K562 (cell line): ENCODE results near the gene SRF. TPM values are rescaled to one million over a fixed set of nuclear protein-coding genes. Genes with fewer than 3 reads are reported as not detected.
A peak's percentile ranks its signal among the peaks of the same experiment; 100 is the strongest.

Source experiments
- CEBPG ChIP-seq, 3 experiments: fragments of 200-800 bp in 1 of 3; sonication (Bioruptor generic) in 1 of 3; sonication (generic) in 1 of 3; formaldehyde crosslinking in 1 of 3; IDR thresholded peaks in 2 of 3; conservative IDR thresholded peaks in 1 of 3; 2 replicates each; pipeline versions ENCODE4 v1.6.1 to v1.8.0; 2016 to 2022; ENCODE audit warnings: missing compliant biosample characterization in 2 of 3, missing genetic modification characterization in 2 of 3, mild to moderate bottlenecking in 1 of 3, missing genetic modification reagents in 1 of 3
- KDM4B ChIP-seq, 2 experiments: fragments of 450-650 bp in 1 of 2; sonication (generic) in 1 of 2; IDR thresholded peaks; 2 replicates each; pipeline ENCODE4 v1.6.1; 2016 to 2017; ENCODE audit warnings: borderline replicate concordance in 2 of 2, antibody characterized with exemption in 1 of 2, low read depth in 1 of 2, mild to moderate bottlenecking in 1 of 2
- SAFB2 ChIP-seq: fragments of 200-400 bp; formaldehyde crosslinking; IDR thresholded peaks from 2 replicates; pipeline ENCODE4 v1.6.1; 2018; ENCODE audit warnings: borderline replicate concordance, low read length, low read depth, moderate library complexity; ENCODE audit not compliant: severe bottlenecking
- SMARCA4 ChIP-seq: fragments of 450-650 bp; IDR thresholded peaks from 2 replicates; pipeline ENCODE4 v1.6.1; 2016
- SP1 ChIP-seq: sonication (generic); formaldehyde crosslinking; IDR thresholded peaks from 2 replicates; pipeline ENCODE4 v1.8.1; 2022; ENCODE audit warnings: mild to moderate bottlenecking, missing genetic modification reagents
- TARDBP ChIP-seq: fragments of 450-650 bp; IDR thresholded peaks from 2 replicates; pipeline ENCODE4 v1.6.1; 2016
- ZNF253 ChIP-seq: fragments of 250-450 bp; sonication (Bioruptor Pico); conservative IDR thresholded peaks from 2 replicates; pipeline ENCODE4 v1.6.1; 2021; ENCODE audit warnings: mild to moderate bottlenecking
- ZNF444 ChIP-seq: fragments of 250-450 bp; sonication (Bioruptor Pico); IDR thresholded peaks from 2 replicates; pipeline ENCODE4 v1.4.0; 2020; ENCODE audit warnings: mild to moderate bottlenecking, moderate library complexity
- ZZZ3 ChIP-seq: fragments of 450-650 bp; IDR thresholded peaks from 2 replicates; pipeline ENCODE4 v1.6.1; 2016; ENCODE audit warnings: antibody characterized with exemption, mild to moderate bottlenecking, moderate library complexity
- polyA plus RNA-seq, 8 experiments: library from polyadenylated mRNA; depleted of rRNA in 4 of 8; stranded (reverse) in 5 of 8; unstranded in 3 of 8; fragments of >200 nt; fragmentation: Nextera tagmentation in 2 of 8; fragmentation: Illumina TruSeq in 1 of 8; extraction: Ambion mirVana in 2 of 8; extraction: Trizol in 1 of 8; gene quantifications; 2 replicates each; pipeline versions ENCODE4 v1.2.1 to v1.2.3, GENCODE V29; 2011 to 2014; ENCODE audit warnings: inconsistent platforms in 1 of 8, missing spikeins in 1 of 8
- total RNA-seq, 7 experiments: library from RNA; depleted of rRNA in 6 of 7; stranded (reverse); fragments of >200 nt in 6 of 7; fragmentation: Illumina TruSeq in 2 of 7; extraction: Trizol in 2 of 7; gene quantifications; 2 replicates each; pipeline versions ENCODE4 v1.2.1 to v1.2.3, GENCODE V29; 2011 to 2021; ENCODE audit warnings: low replicate concordance in 1 of 7
- TF ChIP-seq, protein P1 (sequence below): sonication (generic); formaldehyde crosslinking; IDR thresholded peaks from 2 replicates; pipeline ENCODE4 v1.8.1; 2023; ENCODE audit warnings: mild to moderate bottlenecking, missing genetic modification reagents, moderate library complexity
- TF ChIP-seq, protein P2 (sequence below), 3 experiments: IDR thresholded peaks in 2 of 3; conservative IDR thresholded peaks in 1 of 3; 2 replicates each; pipeline ENCODE4 v1.5.1; 2011 to 2012; ENCODE audit warnings: low read length in 3 of 3, mild to moderate bottlenecking in 3 of 3, control low read depth in 2 of 3, improper control_type of control experiment in 1 of 3, inconsistent platforms in 1 of 3, low read depth in 1 of 3, mixed read lengths in 1 of 3, moderate library complexity in 1 of 3; ENCODE audit not compliant: insufficient read depth in 2 of 3
- TF ChIP-seq, protein P3 (sequence below): sonication (generic); formaldehyde crosslinking; IDR thresholded peaks from 2 replicates; pipeline ENCODE4 v1.8.0; 2022; ENCODE audit warnings: mild to moderate bottlenecking, missing genetic modification reagents
- TF ChIP-seq, protein P4 (sequence below): fragments of 250-450 bp; sonication (Bioruptor Pico); IDR thresholded peaks from 2 replicates; pipeline ENCODE4 v1.8.0; 2021; ENCODE audit warnings: moderate library complexity, mild to moderate bottlenecking, inconsistent platforms
- TF ChIP-seq, protein P5 (sequence below): IDR thresholded peaks from 2 replicates; pipeline ENCODE4 v1.6.1; 2012; ENCODE audit warnings: low read depth, low read length, improper control_type of control experiment, borderline replicate concordance

Gene SRF
- total and polyA plus RNA-seq, 9 of the 15 experiments (the other 6 are each of a cell fraction or from before 2014, with no cell fraction given), result 2.5 to 37.0 (median 24.6) TPM

DNA sequence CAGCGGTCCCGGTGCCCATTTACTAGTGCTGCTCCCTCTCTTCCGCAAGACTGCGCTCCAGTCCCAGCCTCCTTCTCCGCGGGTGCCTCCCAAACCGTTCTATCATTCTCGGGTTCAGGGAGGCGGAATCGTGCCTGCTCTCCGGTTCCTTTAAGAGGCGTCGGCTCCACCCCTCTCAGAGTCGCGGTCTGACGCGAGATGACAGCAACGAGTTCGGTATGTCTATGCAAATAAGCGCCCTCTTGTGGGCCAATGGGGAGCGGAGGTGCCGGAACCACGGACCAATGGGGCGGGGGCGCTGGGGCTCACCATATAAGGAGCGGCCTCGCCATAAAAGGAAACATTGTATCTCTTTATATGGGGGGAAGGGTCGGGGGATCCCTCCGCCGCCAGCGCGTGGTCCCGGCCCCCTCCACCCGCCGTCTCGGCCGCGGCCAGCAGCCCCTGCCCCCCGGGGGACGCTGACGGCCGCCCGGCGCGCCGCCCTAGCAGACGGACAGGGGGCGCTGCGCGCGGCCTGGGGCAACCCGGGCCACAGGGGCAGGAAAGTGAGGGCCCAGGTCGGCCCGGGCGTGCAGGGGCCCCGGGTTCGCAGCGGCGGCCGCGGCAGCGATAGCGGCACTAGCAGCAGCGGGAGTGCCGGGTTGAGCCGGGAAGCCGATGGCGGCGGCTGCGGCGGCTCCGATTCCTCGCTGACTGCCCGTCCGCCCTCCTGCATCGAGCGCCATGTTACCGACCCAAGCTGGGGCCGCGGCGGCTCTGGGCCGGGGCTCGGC, at the start of gene SRF (continued):
- TF ChIP-seq, protein P1, sequence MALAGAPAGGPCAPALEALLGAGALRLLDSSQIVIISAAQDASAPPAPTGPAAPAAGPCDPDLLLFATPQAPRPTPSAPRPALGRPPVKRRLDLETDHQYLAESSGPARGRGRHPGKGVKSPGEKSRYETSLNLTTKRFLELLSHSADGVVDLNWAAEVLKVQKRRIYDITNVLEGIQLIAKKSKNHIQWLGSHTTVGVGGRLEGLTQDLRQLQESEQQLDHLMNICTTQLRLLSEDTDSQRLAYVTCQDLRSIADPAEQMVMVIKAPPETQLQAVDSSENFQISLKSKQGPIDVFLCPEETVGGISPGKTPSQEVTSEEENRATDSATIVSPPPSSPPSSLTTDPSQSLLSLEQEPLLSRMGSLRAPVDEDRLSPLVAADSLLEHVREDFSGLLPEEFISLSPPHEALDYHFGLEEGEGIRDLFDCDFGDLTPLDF, result 0 out of 2 replicates have a peak, but pooled peaks have one; percentile 18
- TF ChIP-seq SAFB2 (no peak), CEBPG (CRISPR knock-in tag; IDR thresholded peaks at IDR 0.05) (no peak), CEBPG (tag; conservative IDR thresholded peaks at IDR 0.05 in 1 of 2, IDR thresholded peaks at IDR 0.05 in 1 of 2) (no peak), SMARCA4 (no peak), KDM4B (IDR thresholded peaks at IDR 0.05; ENCODE audit: borderline replicate concordance in 2 of 2, low read depth in 1 of 2) (0 out of 4 replicates have a peak, but pooled peaks of 1 of the 2 experiments have one; percentile 28), SP1 (CRISPR knock-in tag) (peak; percentile 93), ZZZ3 (no peak), ZNF253 (CRISPR knock-in tag) (no peak), TARDBP (no peak; the same call in 1 of the 2 replicates), ZNF444 (CRISPR knock-in tag) (no peak)
- TF ChIP-seq, protein P2, sequence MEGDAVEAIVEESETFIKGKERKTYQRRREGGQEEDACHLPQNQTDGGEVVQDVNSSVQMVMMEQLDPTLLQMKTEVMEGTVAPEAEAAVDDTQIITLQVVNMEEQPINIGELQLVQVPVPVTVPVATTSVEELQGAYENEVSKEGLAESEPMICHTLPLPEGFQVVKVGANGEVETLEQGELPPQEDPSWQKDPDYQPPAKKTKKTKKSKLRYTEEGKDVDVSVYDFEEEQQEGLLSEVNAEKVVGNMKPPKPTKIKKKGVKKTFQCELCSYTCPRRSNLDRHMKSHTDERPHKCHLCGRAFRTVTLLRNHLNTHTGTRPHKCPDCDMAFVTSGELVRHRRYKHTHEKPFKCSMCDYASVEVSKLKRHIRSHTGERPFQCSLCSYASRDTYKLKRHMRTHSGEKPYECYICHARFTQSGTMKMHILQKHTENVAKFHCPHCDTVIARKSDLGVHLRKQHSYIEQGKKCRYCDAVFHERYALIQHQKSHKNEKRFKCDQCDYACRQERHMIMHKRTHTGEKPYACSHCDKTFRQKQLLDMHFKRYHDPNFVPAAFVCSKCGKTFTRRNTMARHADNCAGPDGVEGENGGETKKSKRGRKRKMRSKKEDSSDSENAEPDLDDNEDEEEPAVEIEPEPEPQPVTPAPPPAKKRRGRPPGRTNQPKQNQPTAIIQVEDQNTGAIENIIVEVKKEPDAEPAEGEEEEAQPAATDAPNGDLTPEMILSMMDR (IDR thresholded peaks at IDR 0.05 in 2 of 3, conservative IDR thresholded peaks at IDR 0.05 in 1 of 3; ENCODE audit: insufficient read depth in 2 of 3, low read depth in 1 of 3, low read length in 3 of 3), result peak; percentile 42 to 89 (median 79); a peak in 5 of 6 replicates
- TF ChIP-seq, protein P3, sequence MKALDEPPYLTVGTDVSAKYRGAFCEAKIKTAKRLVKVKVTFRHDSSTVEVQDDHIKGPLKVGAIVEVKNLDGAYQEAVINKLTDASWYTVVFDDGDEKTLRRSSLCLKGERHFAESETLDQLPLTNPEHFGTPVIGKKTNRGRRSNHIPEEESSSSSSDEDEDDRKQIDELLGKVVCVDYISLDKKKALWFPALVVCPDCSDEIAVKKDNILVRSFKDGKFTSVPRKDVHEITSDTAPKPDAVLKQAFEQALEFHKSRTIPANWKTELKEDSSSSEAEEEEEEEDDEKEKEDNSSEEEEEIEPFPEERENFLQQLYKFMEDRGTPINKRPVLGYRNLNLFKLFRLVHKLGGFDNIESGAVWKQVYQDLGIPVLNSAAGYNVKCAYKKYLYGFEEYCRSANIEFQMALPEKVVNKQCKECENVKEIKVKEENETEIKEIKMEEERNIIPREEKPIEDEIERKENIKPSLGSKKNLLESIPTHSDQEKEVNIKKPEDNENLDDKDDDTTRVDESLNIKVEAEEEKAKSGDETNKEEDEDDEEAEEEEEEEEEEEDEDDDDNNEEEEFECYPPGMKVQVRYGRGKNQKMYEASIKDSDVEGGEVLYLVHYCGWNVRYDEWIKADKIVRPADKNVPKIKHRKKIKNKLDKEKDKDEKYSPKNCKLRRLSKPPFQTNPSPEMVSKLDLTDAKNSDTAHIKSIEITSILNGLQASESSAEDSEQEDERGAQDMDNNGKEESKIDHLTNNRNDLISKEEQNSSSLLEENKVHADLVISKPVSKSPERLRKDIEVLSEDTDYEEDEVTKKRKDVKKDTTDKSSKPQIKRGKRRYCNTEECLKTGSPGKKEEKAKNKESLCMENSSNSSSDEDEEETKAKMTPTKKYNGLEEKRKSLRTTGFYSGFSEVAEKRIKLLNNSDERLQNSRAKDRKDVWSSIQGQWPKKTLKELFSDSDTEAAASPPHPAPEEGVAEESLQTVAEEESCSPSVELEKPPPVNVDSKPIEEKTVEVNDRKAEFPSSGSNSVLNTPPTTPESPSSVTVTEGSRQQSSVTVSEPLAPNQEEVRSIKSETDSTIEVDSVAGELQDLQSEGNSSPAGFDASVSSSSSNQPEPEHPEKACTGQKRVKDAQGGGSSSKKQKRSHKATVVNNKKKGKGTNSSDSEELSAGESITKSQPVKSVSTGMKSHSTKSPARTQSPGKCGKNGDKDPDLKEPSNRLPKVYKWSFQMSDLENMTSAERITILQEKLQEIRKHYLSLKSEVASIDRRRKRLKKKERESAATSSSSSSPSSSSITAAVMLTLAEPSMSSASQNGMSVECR (CRISPR knock-in tag), result peak; percentile 64
- TF ChIP-seq, protein P4, sequence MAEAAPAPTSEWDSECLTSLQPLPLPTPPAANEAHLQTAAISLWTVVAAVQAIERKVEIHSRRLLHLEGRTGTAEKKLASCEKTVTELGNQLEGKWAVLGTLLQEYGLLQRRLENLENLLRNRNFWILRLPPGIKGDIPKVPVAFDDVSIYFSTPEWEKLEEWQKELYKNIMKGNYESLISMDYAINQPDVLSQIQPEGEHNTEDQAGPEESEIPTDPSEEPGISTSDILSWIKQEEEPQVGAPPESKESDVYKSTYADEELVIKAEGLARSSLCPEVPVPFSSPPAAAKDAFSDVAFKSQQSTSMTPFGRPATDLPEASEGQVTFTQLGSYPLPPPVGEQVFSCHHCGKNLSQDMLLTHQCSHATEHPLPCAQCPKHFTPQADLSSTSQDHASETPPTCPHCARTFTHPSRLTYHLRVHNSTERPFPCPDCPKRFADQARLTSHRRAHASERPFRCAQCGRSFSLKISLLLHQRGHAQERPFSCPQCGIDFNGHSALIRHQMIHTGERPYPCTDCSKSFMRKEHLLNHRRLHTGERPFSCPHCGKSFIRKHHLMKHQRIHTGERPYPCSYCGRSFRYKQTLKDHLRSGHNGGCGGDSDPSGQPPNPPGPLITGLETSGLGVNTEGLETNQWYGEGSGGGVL (CRISPR knock-in tag), result no peak
- TF ChIP-seq, protein P5, sequence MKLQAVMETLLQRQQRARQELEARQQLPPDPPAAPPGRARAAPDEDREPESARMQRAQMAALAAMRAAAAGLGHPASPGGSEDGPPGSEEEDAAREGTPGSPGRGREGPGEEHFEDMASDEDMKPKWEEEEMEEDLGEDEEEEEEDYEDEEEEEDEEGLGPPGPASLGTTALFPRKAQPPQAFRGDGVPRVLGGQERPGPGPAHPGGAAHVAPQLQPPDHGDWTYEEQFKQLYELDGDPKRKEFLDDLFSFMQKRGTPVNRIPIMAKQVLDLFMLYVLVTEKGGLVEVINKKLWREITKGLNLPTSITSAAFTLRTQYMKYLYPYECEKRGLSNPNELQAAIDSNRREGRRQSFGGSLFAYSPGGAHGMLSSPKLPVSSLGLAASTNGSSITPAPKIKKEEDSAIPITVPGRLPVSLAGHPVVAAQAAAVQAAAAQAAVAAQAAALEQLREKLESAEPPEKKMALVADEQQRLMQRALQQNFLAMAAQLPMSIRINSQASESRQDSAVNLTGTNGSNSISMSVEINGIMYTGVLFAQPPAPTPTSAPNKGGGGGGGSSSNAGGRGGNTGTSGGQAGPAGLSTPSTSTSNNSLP, result peak; percentile 89; the same call in 1 of the 2 replicates
